GM18861 (cell line): Measurements from ENCODE around the gene NBAS.
"Not testable (repeated sequence)": the region's sequence is repeated elsewhere in the genome, so short reads cannot be mapped to it uniquely, and the experiment has no call there.

ENCODE experiments used
- ATAC-seq: cut with Tn5 transposase; IDR thresholded peaks from one replicate; pipeline ENCODE4 v1.9.1; 2021; ENCODE audit not compliant: unreplicated experiment

NBAS gene

GRCh38 chr2:15427987-15428386, 133.1 kb downstream of the NBAS start:
- ATAC-seq, result no peak

GRCh38 chr2:15426606-15427005, 134.5 kb downstream of the NBAS start:
- ATAC-seq, result no peak

GRCh38 chr2:15425712-15426111, 135.4 kb downstream of the NBAS start:
- no peak for ATAC-seq

GRCh38 chr2:15421753-15422152, 139.4 kb downstream of the NBAS start:
- no peak for ATAC-seq

- no peak for ATAC-seq
These were observed 145.4 kb downstream of the NBAS start for GRCh38 chr2:15415748-15416147.

GRCh38 chr2:15412779-15413178, 148.4 kb downstream of the NBAS start:
- no peak for ATAC-seq

- no peak for ATAC-seq
These were observed 148.8 kb downstream of the NBAS start for GRCh38 chr2:15412309-15412708.

- no peak for ATAC-seq
These were observed 150.2 kb downstream of the NBAS start for GRCh38 chr2:15410884-15411283.

GRCh38 chr2:15408759-15409158, 152.4 kb downstream of the NBAS start:
- ATAC-seq, result no peak

- no peak for ATAC-seq
These were observed 153.5 kb downstream of the NBAS start for GRCh38 chr2:15407666-15408065.

GRCh38 chr2:15404511-15404910, 156.6 kb downstream of the NBAS start:
- not testable (repeated sequence) for ATAC-seq

GRCh38 chr2:15400240-15400826, 160.8 kb downstream of the NBAS start:
- ATAC-seq, result no peak

- ATAC-seq, result no peak
These were observed 161.9 kb downstream of the NBAS start for GRCh38 chr2:15399241-15399640.

- ATAC-seq, result no peak
These were observed 169.4 kb downstream of the NBAS start for GRCh38 chr2:15391751-15392150.

GRCh38 chr2:15389895-15390294, 171.2 kb downstream of the NBAS start:
- no peak for ATAC-seq

GRCh38 chr2:15389326-15389700, 171.8 kb downstream of the NBAS start:
- no peak for ATAC-seq

GRCh38 chr2:15388406-15389325, 172.5 kb downstream of the NBAS start:
- no peak for ATAC-seq

- ATAC-seq, result no peak
These were observed 175.9 kb downstream of the NBAS start for GRCh38 chr2:15385184-15385583.

- ATAC-seq, result no peak
These were observed 177.3 kb downstream of the NBAS start for GRCh38 chr2:15383695-15384350.

- ATAC-seq, result peak; percentile 71
These were observed 182.8 kb downstream of the NBAS start for GRCh38 chr2:15378148-15378908.

- no peak for ATAC-seq
These were observed 183.9 kb downstream of the NBAS start for GRCh38 chr2:15377202-15377601.
